HG02588 (cell line): Measurements from ENCODE around the gene CITED4.
A peak's percentile ranks its signal among the peaks of the same experiment; 100 is the strongest.
"Not testable (repeated sequence)": the region's sequence is repeated elsewhere in the genome, so short reads cannot be mapped to it uniquely, and the experiment has no call there.

ENCODE experiments used
- ATAC-seq: cut with Tn5 transposase; IDR thresholded peaks from one replicate; pipeline ENCODE4 v1.9.1; 2021; ENCODE audit warnings: mild to moderate bottlenecking, moderate library complexity; ENCODE audit not compliant: unreplicated experiment

CITED4 gene

GRCh38 chr1:40862008-40862863 is at the start of gene CITED4:
TSS of gene CITED4 (minus strand) at chr1:40862363. CDS start at chr1:40862127, 236 bp downstream.
- ATAC-seq: peak; percentile 93

DNA sequence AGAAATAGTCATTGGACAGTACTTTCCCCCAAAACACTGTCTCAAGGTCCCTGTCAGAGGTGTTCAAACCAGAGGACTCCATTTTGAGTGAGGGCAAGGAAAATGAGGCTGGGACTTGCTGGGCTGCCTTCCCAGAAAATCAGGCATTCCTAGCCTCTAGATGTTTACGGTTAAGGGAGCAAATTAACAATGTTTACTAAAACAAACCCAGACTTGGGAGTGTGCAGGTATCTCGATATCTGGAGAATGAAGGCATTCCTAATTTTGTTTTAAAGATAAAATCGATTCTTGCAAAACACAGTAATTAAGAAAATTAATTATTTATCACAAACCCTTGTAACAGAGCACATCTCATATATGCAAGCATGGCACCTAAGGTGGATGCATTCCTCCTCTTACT is 48.9 kb upstream of the CITED4 start:
- ATAC-seq: no peak

DNA sequence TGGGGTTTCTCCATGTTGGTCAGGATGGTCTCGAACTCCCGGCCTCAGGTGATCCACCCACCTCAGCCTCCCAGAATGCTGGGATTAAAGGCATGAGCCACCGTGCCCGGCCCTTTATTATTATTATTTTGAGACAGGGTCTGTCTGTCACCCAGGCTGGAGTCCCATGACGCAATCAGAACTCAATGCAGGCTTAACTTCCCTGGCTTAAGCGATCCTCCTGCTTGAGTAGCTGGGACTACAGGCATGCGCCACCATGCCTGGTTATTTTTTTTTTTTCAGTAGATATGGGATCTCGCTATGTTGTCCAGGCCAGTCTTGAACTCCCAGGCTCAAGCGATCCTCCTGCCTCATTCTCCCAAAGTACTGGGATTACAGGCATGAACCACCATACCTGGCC is 47.1 kb upstream of the CITED4 start:
- ATAC-seq: no peak

GRCh38 chr1:40908350-40908749 is 46.2 kb upstream of the CITED4 start:
- ATAC-seq: no peak

DNA sequence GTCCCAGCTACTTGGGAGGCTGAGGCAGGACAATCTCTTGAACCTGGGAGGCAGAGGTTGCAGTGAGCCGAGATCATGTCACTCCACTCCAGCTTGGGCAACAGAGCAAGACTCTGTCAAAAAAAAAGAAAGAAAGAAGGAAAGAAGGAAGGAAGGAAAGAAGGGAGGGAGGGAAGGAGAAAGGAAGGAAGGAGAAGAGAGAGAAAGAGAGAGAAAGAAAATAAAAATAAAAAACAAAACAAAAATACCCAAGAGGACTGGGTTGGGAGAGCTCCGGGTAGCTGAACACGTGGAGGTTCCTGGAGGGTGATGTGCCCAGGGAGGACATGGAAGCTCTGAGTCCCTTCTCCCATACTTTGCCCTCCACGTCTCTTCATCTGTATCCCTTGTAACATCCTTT is 45.7 kb upstream of the CITED4 start:
- ATAC-seq: no peak

DNA sequence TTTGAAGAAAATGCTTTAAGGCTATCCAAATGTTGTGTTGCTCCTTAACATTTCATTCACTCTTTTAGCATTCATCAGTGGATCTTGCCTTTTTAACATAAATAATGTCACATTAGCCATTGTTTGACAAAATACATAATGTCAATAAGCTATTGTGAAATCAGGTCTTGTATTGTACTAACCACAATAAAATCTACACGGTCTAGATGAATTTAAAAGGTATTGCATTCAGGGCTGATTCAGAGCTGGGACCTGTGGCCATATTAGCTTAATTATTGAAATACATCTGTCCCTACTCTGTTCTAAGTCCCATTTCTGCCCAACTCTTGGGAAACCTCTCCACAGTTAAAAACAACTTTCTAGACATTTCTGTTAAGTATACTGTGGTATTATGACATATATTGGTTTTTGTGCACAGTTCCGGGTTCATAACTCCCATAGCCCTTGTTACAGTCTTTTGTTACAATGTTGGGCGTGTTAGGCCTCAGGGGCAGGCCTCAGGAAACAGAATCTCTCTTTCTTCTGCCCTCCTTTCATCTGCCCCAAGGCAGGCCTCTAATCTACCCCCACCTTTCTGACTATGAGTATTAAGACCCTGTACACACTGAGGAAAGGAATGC is 44.7 kb upstream of the CITED4 start:
- no peak for ATAC-seq

DNA sequence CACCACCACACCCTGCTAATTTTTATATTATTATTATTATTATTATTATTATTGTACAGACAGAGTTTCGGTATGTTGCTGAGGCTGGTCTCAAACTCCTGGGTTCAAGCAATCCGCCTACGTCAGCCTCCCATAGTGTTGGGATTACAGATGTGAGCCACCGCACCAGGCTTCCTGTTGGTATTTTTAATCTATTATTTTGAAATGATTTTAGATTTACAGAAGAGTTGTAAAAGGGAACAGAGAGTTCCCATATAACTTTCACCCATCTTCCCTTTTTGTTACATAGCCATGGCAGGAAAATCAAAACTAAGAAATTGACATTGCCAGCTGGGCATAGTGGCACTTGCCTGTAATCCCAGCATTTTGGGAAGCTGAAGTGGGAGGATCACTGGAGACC is 42.9 kb upstream of the CITED4 start:
- no peak for ATAC-seq

GRCh38 chr1:40903106-40903505 is 40.9 kb upstream of the CITED4 start:
- ATAC-seq: no peak

GRCh38 chr1:40901886-40902852 is 40.0 kb upstream of the CITED4 start:
- ATAC-seq: no peak

DNA sequence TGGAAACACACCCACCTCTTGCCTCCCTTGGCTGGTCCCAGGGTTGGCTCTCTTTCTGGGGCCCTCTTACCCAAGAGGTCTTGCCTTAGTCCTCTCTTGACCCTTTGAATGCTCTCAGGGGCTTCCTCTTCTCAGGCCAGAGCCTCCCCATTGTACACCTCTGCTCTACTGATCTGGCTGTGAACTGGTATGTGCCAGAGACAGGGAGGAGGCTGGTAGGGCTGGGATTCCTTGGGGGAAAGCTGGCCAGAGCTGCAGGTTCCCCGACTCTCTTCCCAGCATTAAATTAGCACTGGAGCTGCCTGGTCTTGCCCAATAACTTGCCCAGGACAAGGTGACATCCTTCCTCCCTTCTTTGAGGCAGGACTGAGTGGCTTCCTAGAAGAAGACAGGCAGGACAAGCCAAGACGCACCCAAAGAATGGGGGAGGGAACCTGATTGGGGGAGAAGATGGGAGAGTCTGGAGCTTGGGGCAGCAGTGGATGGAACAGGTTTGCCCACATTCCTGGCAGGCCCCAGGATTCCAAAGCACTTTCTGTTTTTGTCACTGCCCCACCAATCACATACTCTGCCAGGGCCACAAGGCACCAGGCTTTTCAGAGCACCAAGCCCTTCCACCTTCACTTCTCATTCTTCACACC is 37.2 kb upstream of the CITED4 start:
- ATAC-seq: no peak

DNA sequence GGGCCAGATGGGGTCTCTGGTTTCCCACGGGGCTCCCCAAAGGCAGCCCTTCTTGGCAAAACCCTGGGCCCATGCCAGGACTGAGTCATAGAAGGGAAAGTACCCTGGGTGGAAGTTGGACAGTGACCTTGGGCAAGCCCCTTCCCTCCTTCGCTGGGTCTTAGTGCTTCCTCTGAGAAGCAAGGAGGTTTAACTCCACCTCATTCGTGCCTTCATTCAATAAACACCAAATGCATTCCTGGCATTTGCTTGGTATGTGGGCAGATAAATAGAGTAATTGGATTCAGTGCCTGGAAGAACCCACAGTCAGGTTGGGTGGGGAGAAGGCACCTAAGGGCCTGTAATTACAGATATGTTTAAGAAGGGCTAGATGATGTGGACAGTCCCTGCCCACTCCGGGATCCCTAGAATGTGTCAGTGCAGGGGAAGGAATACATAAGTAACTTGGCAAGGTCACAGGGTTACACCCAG is 36.3 kb upstream of the CITED4 start:
- ATAC-seq: no peak

- no peak for ATAC-seq
Observed at GRCh38 chr1:40897513-40897912, 35.4 kb upstream of the CITED4 start.

- no peak for ATAC-seq
Observed at GRCh38 chr1:40896482-40896881, 34.3 kb upstream of the CITED4 start.

GRCh38 chr1:40895601-40896000 is 33.4 kb upstream of the CITED4 start:
- ATAC-seq: no peak

GRCh38 chr1:40894858-40895257 is 32.7 kb upstream of the CITED4 start:
- ATAC-seq: not testable (repeated sequence)

GRCh38 chr1:40894455-40894854 is 32.3 kb upstream of the CITED4 start:
- no peak for ATAC-seq

- ATAC-seq: no peak
Observed at GRCh38 chr1:40893946-40894345, 31.8 kb upstream of the CITED4 start.

GRCh38 chr1:40892354-40892753 is 30.2 kb upstream of the CITED4 start:
- ATAC-seq: no peak

DNA sequence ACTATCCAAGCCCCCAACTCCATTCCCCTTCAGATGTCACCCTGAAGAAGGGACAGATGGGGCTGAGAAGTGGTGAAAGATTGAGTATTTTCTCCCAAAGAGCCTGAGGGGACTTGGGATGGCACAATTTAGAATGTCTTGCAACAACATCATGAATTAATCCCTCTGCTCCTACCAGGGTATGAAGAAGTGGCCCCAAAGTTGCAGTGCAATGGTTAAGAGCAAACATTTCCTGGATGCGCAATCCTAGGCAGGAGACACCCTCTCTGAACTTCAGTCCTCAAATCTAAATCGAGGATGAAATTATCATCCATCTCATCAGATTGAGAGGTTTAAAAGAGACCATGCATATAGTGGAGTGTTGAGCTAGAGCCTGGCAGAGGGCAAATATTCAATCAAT is 28.6 kb upstream of the CITED4 start:
- ATAC-seq: no peak

- ATAC-seq: no peak
Observed at GRCh38 chr1:40887652-40888051, 25.5 kb upstream of the CITED4 start.

DNA sequence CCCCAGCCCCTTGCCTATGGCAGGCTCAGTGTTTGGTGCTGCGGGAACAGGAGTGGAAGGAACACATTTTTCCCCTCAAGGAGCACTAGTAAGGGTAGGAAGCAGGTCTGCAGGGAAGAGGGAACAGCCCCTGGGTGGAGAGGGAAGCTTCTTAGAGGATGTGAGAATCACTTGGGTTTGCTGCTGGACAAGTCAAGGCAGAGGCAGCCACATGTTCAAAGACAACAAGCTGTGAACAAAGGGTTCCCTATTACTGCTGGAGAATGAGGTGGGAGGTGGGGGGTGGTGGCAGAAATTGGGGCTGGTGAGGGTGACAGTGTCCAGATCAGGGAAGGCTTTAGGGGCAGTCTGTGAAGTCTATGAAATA is 24.8 kb upstream of the CITED4 start:
- no peak for ATAC-seq
